Choroid plexus epithelial cell (primary cell): Measurements from ENCODE around the gene FHL2.

Experiments
- DNase-seq: peaks from one replicate; pipeline ENCODE4 v3.0.0-alpha.2; 2010; ENCODE audit warnings: low read depth
- H3K4me3 ChIP-seq: 2 replicates; pipeline ENCODE4 v1.5.1; 2011; ENCODE audit warnings: low read depth, mild to moderate bottlenecking, control low read depth, low read length, moderate library complexity
- CTCF ChIP-seq: conservative IDR thresholded peaks from 2 replicates; pipeline ENCODE4 v1.5.1; 2011; ENCODE audit warnings: low read depth, mild to moderate bottlenecking, control low read depth, inconsistent platforms, low read length, moderate library complexity

Gene FHL2

GRCh38 chr2:105385731-105386540, 12.9 kb downstream of the FHL2 start:
- no peak overlapping the region for H3K4me3 ChIP-seq
- TF ChIP-seq CTCF = no peak
- no peak for DNase-seq

- no peak for TF ChIP-seq CTCF
- H3K4me3 ChIP-seq = no peak overlapping the region
- no peak for DNase-seq
These were observed 14.0 kb downstream of the FHL2 start for GRCh38 chr2:105384861-105385260.

GRCh38 chr2:105384216-105384615, 14.6 kb downstream of the FHL2 start:
- no peak overlapping the region for H3K4me3 ChIP-seq
- DNase-seq = no peak
- no peak for TF ChIP-seq CTCF

GRCh38 chr2:105383432-105384166, 15.3 kb downstream of the FHL2 start:
- DNase-seq = no peak
- no peak overlapping the region for H3K4me3 ChIP-seq
- no peak for TF ChIP-seq CTCF

DNA sequence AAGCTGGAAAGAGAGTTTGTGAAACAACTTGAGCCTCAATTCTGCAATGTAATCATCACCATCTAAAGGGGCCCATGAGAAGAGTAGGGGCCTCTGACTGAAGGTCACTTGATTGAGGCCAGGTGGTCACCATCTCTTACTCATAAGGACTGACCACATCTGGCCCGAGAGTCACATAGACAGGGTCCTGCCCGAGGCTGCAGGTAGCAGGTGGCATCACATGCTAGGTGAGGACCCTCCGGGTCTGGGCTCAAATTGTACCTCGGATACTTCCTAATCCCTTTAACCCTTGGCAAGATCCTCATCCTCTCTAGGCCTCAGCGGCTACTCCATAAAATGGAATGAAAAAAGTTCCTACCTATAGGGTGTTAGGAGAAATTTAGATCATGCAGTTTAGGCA, 16.7 kb downstream of the FHL2 start:
- no peak for DNase-seq
- no peak overlapping the region for H3K4me3 ChIP-seq
- TF ChIP-seq CTCF = no peak

GRCh38 chr2:105381101-105381668, 17.7 kb downstream of the FHL2 start:
- no peak for TF ChIP-seq CTCF
- peak; percentile 38 for DNase-seq

More at GRCh38 chr2:105381101-105381668, 17.7 kb downstream of the FHL2 start:
- no peak overlapping the region for H3K4me3 ChIP-seq
